Measurements from ENCODE around the gene FUCA2.

DNA sequence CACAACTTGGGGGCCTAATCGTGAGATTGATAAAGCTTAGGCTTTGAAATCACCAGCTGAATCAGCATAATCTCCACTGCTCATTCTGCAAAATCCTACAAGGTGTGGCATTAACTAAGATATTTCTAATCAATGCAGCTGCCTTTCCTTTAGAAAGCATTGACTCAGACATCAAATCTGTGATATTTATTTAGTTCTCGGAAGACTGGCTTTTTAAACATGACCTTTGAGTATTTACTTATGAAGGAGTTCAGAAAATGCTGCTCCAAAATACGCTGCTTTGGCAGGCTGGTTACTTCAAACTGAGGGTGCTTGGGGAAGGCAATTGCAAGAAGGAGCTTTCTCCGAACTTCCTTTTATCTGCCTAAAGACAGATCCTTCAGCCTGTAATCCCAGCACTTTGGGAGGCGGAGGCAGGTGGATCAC is 23.7 kb upstream of the FUCA2 start:
- TF ChIP-seq EP300 (IDR thresholded peaks at IDR 0.05; ENCODE audit: borderline replicate concordance in 1 of 2, low read depth in 1 of 2, low read length in 1 of 2) (no peak), FOXJ3 (CRISPR knock-in tag; IDR thresholded peaks at IDR 0.05) (no peak), SMC3 (IDR thresholded peaks at IDR 0.05; ENCODE audit: low read depth, low read length) (no peak)
- TF ChIP-seq, protein P1, sequence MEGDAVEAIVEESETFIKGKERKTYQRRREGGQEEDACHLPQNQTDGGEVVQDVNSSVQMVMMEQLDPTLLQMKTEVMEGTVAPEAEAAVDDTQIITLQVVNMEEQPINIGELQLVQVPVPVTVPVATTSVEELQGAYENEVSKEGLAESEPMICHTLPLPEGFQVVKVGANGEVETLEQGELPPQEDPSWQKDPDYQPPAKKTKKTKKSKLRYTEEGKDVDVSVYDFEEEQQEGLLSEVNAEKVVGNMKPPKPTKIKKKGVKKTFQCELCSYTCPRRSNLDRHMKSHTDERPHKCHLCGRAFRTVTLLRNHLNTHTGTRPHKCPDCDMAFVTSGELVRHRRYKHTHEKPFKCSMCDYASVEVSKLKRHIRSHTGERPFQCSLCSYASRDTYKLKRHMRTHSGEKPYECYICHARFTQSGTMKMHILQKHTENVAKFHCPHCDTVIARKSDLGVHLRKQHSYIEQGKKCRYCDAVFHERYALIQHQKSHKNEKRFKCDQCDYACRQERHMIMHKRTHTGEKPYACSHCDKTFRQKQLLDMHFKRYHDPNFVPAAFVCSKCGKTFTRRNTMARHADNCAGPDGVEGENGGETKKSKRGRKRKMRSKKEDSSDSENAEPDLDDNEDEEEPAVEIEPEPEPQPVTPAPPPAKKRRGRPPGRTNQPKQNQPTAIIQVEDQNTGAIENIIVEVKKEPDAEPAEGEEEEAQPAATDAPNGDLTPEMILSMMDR (IDR thresholded peaks at IDR 0.05), result no peak
- TF ChIP-seq, protein P2, sequence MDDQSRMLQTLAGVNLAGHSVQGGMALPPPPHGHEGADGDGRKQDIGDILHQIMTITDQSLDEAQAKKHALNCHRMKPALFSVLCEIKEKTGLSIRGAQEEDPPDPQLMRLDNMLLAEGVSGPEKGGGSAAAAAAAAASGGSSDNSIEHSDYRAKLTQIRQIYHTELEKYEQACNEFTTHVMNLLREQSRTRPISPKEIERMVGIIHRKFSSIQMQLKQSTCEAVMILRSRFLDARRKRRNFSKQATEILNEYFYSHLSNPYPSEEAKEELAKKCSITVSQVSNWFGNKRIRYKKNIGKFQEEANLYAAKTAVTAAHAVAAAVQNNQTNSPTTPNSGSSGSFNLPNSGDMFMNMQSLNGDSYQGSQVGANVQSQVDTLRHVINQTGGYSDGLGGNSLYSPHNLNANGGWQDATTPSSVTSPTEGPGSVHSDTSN (IDR thresholded peaks at IDR 0.05), result no peak
- TF ChIP-seq, protein P3, sequence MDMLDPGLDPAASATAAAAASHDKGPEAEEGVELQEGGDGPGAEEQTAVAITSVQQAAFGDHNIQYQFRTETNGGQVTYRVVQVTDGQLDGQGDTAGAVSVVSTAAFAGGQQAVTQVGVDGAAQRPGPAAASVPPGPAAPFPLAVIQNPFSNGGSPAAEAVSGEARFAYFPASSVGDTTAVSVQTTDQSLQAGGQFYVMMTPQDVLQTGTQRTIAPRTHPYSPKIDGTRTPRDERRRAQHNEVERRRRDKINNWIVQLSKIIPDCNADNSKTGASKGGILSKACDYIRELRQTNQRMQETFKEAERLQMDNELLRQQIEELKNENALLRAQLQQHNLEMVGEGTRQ (IDR thresholded peaks at IDR 0.05; ENCODE audit: borderline replicate concordance, low read depth, low read length), result no peak
- TF ChIP-seq, protein P4, sequence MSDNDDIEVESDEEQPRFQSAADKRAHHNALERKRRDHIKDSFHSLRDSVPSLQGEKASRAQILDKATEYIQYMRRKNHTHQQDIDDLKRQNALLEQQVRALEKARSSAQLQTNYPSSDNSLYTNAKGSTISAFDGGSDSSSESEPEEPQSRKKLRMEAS (IDR thresholded peaks at IDR 0.05; ENCODE audit: low read depth), result no peak
- TF ChIP-seq, protein P5, sequence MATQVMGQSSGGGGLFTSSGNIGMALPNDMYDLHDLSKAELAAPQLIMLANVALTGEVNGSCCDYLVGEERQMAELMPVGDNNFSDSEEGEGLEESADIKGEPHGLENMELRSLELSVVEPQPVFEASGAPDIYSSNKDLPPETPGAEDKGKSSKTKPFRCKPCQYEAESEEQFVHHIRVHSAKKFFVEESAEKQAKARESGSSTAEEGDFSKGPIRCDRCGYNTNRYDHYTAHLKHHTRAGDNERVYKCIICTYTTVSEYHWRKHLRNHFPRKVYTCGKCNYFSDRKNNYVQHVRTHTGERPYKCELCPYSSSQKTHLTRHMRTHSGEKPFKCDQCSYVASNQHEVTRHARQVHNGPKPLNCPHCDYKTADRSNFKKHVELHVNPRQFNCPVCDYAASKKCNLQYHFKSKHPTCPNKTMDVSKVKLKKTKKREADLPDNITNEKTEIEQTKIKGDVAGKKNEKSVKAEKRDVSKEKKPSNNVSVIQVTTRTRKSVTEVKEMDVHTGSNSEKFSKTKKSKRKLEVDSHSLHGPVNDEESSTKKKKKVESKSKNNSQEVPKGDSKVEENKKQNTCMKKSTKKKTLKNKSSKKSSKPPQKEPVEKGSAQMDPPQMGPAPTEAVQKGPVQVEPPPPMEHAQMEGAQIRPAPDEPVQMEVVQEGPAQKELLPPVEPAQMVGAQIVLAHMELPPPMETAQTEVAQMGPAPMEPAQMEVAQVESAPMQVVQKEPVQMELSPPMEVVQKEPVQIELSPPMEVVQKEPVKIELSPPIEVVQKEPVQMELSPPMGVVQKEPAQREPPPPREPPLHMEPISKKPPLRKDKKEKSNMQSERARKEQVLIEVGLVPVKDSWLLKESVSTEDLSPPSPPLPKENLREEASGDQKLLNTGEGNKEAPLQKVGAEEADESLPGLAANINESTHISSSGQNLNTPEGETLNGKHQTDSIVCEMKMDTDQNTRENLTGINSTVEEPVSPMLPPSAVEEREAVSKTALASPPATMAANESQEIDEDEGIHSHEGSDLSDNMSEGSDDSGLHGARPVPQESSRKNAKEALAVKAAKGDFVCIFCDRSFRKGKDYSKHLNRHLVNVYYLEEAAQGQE (IDR thresholded peaks at IDR 0.05; ENCODE audit: low read depth, low read length), result no peak

Measured in SK-N-SH (cell line).